HG02759 (cell line): ENCODE data around the gene TMEM53.
A peak's percentile ranks its signal among the peaks of the same experiment; 100 is the strongest.
"Not testable (repeated sequence)": the region's sequence is repeated elsewhere in the genome, so short reads cannot be mapped to it uniquely, and the experiment has no call there.

Experiments used
- ATAC-seq: cut with Tn5 transposase; IDR thresholded peaks from one replicate; pipeline ENCODE4 v1.9.1; 2021; ENCODE audit warnings: mild to moderate bottlenecking, moderate library complexity; ENCODE audit not compliant: unreplicated experiment

TMEM53 gene

DNA sequence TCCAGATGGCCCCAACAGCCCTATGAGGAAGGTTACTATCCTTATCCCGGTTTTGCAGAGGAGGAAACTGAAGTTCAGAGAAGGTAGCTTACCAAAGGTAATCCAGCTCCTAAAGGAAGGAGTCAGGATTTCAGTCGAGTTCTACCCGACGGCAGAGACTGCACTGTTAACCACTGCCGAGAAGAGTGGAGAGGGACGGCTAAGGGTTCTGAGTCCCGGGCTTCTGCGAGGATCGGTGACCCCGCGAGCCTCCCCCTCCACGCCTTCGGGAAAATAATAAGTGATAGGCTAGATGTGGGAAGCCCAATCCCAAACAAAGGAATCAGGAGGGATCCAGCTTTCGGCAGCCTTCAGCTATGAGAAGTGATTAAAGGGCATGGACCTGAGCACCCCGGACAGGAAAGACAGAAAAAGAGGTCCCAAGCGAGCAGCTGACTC is 587 bp downstream of the TMEM53 start:
- peak; percentile 2 for ATAC-seq

DNA sequence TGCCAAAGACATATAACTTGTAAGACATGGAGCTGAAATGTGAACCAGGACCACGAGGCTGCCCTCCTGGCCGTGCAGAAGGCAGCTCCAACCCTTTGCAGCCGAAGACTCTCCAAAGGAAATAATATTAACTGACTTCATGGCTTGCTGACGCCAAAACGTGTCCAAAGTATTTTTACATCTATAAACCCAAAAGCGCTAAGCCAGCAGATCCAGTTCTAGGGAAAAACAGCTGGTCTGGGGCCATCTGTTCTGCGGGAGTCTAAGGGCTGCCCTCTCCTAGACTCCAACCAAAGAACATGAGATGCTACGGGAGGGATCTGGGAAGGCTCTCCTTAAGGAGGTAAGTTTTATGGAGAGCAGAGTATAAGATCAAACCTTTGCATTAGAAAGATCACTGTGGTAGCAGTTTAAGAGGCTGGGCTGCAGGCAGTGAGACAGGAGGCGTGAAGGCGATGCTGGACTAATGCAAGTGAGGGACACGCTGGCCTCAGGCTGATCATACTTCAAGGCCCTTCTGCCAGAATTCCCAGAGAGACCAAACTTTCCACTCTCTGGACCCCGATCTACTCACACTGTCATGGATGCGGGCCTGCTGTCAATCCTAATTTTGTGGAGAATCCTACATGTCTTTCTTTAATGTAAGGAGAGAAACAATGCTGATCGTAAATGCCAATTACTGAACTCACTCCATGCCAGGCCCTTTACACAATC is 1.2 kb downstream of the TMEM53 start:
- ATAC-seq: no peak

DNA sequence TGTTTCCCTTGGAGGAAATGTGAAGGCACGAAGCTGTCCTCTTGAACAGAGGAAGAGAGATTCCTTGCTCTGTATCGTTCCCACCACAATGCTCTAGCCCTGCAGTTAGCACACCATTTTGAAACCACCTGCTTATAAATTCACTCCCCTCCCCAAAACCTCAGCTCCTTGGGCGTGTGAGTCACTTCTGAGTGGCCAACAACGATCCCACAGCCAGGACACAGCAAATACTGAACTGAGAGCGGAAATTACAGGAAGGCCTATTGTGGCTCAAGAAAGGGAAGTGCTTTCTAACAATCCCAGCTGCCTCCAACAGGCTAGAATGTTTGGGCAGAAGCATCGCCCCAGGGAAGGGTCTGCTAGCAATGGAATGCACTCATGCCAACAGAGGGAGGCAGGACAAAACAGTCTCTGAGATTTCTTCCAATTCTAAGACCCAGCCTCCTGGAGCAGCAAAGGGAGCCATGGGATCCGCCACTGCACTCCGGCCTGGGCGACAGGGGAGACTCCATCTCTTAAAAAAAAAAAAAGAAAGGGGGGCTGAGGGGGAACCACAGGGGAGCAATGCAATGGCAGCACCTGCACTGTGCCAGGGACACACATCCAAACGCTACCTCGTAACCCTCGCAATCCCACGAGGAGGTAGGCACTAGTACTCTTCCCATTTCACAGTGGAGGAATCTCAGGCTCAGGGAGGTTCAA is 1.9 kb downstream of the TMEM53 start:
- ATAC-seq: no peak

DNA sequence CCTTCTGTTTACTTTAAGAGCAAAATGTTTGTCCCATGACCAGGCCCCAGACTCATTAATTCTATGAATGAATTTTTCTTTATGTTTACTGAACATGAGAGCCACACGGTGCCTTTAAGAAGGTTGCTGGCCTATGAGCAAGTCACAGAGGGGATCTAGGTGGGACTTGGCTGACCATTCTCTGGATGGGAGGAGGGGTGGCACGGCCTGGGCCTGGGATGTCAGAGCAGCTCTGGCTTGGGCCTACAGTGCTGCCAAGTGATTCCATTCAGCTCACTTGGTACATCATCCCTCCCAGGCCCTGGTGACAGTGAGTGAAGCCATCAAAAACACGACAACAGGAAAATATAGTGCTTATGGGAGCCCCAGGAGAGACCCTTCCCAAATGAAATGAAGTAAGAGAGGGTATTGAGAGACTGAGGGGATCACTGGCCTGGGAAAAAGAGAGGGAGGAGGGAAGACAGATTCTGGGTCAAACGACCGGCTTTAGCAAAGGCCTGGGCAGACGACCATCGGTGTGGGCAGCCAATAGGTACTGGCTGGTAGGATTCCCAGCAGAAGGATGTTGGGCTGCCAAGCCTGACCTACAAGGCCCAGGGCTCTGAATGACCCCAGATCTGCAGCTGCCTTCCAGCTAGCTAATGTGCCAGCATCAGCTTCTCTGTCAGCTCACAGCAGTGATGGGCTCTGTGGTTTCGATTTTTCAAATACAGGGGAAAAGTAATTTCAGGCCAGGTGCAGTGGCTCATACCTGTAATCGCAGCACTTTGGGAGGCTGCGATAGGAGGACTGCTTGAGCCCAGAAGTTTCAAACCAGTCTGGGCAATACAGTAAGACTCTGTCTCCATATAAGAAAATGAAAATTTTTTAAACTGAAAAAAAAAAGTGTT is 3.3 kb downstream of the TMEM53 start:
- no peak for ATAC-seq

DNA sequence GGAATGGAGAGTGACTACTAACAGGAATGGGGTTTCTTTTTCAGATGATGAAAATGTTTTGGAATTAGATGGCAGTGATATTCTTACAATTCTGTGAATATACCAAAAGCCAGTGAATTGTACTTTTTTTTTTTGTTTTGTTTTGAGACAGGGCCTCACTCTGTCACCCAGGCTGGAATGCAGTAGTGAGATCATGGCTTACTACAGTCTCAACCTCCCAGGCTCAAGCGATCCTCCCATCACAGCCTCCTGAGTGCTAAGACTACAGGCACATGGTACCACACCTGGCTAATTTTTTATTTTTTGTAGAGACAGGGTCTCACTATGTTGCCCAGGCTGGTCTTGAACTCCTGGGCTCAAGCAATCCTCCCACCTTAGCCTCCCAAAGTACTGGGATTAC is 7.6 kb downstream of the TMEM53 start:
- ATAC-seq: not testable (repeated sequence)

DNA sequence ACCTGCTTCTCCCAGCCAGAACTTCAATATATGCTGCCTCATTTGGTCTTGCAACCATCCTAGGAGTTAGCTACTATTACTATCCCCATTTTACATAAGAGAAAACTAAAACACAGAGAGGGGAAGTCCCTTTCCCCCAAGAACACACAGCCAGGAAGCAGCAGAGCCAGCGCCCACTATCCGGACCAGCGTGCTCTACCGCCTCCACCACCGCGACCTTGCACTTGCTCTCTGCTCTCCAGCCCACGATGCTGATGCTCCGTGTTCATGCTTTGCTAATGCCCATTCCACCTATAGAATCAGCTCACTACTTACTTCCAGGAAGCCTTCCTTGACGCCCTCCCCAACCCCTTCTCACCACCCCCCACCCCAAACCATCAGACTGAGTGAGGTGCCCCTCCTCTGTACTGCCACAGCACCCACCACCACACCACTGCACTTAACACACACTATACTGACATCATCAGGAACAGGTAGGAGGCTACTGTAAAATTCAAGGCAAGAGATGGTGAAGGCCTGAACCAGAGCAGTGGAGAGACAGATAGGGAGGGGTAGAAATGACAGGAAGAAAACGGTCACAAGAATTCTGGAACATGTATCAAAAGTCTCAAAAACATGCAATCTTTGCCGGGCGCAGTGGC is 9.4 kb downstream of the TMEM53 start:
- ATAC-seq: no peak

DNA sequence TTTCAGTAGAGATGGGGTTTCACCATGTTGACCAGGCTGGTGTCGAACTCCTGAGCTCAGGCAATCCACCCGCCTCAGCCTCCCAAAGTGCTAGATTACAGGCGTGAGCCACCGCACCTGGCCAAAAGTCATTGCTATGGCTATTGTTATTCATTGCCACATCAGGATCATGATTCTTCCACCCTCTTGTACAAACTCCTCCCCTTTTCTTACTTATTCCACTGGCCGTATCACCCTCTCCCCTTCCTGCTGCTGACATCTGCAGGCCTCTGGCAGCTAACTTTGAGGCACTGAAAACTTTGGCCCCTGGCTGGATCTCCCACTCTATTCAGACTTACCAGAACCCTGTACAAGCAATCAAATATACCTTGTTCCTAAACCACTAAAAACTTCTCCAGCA is 10.9 kb downstream of the TMEM53 start:
- no peak for ATAC-seq

DNA sequence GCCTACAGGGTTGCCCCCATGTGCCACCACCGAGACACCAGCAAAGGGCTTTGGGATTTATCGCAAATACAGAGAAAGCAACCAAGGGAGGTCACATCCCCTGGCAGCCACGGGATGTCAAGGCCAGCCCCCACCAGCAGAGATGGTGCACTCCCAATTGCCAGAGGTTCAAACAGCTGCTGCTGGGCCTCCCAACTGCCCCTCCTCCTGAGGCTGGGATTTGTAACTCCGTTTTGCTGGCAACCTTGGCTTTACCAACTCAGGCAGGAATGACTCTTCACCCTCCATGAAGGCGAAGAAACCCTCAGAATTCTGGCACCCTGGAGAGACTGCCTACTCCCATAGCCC is 11.6 kb downstream of the TMEM53 start:
- ATAC-seq: no peak

DNA sequence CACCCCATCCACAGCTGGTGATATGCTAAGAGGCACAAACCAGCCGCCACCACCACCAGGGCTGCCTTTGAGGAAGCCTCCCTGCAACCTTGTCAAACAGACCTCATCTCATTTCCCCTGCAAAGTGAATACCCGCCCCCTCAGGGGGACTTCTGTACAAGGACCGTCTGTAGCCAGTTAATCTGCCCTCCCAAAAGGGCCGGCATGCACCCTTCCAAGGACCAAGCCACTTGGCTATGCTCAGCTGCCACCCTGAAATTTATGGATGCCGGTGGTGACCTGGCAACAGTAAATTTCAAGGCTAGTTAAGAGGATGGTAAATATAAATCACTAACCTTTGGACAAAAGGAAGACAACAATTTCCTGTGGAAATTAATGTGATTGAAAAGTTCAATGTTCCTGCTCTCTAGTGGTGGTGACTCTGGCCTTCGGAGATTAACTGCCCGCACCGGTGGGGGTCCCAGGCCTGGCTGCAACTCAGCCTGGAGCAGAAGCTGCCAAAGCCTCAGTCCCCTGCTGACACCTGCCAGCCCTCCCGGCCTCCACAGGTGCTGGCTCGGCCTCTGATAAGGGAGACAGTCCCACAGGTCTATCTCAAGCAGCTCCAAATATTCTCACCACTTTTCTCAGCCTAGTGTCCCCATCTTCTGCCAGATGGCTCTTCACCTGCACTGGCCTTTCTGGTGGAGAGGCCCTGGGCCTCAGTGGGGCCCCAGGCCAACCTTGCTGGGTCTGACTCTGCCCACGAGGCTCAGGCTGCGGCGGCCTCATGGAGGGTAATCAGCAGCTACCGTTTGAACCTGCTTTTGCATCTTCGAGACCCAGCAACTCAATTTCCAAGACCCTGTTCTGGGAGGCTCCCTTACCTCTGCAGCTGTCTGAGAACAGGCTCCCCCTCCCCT is 12.2 kb downstream of the TMEM53 start:
- ATAC-seq: no peak

DNA sequence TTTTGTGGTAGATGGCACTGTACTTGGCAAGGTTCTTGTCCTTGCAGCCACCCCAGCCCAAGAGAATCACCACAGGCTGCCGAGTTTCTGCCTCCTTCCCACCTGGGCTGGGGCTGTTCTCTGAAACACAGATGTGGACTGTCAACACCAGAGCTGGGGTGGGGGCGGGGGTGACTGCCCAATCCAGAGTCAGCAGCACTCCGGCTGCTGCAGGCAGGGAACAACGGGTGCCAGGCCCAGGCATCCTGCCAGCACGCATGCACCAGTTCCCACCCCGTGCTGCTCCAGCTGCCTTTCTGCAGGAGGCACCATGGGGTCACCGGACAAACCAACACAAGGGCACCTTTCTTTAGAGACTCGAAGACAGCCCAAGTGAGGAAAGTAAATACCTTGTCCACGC is 14.1 kb downstream of the TMEM53 start:
- no peak for ATAC-seq

DNA sequence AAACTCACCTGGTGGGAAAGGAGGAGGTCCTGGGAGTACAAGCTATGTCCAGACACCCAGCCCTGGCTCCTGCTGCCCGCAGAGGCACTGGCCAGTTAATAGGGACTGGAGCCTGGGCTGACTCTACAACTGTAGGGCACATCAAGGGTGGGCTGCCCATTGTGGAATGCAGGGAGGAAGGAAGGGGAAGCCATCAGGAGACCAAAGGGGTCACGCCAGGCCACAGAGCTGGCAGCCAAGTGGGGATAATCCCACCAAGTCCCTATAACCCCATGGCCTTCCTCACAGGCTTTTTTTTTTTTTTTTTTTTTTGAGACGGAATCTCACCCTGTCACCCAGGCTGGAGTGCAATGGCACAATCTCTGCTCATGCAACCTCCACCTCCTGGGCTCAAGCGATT is 14.7 kb downstream of the TMEM53 start:
- ATAC-seq: no peak

DNA sequence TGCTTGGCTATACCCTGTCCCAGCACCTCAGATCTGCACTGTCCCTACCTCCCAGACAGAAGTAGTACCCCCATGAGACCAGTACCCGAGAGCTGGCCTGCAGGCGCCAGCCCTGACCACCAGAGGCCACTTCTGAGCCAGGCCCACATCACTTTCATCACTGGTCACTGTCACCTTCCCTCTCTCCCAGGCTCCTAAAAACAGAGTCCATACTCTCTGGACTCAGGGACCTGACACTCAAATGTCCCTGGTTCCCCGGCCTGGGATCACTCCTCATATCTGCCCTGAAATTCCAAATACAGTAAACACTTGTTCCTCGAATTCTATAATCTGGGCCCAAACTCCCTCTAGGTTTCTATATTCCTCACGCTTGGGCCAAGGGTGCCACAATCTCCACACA is 18.7 kb downstream of the TMEM53 start:
- ATAC-seq: no peak

DNA sequence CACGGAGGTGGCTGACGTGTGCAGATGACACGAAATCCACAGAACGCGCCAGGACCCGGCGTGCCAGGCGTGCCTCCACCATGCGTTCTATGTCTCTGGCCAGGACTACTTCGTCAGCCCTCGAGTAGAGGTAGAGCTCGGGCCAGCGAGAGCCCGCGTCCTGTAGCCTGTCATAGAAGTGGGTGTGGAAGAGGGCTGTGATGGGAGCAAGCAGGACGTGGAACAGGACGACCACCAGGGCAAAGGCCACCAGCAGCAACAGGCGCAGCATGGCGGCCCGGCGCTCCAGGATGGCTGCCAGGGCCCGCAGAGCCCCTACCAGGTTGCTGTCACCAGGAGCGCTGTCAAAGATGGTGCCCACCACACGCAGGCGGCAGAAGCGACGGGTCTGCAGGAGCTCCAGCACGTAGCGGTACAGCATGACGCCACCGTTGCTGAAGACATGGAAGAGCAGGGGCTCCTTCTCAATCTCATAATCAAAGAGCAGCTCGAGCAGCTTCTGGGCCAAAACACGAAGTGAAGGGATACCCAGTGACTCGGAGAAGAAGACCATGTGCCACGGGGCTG is 19.6 kb downstream of the TMEM53 start:
- ATAC-seq: no peak

DNA sequence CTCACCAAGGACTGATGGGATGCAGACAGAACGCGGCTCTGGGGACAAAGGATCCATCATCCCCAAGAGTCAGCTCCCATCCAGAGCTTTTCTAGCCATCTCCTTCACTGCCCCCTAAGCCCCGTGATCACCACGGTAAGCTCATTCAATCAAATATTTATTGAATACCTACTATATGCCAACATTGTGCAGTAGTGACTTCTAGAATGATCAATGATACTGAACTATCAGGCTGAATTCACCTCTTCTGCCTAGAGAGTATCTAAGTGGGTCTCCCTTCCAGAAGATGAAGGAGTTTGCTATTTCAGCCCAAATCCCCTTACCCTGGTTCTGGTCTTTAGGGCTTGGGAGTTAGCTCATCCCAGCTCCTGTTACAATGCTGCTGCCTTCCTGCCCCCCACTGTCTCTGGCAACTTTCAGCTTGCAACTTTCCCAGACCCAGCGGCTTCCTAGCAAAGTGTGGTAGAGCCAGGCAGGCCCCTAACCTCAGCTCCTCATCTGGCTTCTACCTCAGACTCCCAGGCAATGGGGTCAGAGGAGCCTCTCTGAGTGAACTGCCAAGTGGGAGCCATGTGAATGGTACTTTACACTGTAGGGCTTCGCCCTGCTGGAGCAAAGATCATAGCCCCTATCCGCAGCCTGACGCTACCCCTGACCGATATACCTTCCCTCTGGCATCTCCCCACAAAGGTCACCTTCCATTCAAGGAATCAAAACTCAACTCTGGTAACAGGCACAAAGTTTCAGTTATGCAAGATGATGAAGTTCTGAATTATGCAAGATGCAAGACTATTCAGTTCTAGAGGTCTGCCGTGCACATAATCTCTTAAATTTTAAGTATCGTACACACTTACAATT is 20.9 kb downstream of the TMEM53 start:
- ATAC-seq: no peak

DNA sequence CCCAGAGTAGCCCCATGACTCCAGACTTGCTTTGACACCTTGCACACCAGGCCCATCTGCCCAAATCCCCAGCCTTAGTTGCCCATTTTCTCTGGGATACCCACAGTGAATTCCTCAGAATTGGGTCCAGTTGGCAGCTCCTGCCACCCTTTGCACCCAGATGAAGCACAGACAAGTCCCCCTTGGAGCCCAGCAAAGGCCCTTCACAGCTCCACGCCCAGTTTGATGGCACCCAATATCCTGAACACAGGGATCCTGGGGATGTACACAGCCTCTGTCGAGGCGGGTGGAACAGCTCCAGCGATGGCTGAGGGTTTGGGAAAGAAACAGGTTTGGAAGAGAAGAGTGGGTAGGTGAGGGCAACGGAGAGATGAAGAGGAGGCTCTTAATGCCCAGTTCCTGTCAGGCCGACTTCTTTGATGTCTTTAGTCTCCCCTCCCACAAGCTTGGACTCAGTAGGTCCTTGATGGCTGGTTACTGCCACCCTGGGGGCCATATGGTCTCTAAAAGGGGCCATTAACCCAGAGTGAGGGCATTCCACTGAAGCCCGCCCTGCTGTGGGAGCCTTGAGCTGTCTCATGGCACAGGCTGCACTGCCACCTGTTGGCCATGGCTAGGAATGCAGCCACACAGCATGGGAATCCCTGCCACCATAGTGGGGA is 21.7 kb downstream of the TMEM53 start:
- peak; percentile 71 for ATAC-seq

DNA sequence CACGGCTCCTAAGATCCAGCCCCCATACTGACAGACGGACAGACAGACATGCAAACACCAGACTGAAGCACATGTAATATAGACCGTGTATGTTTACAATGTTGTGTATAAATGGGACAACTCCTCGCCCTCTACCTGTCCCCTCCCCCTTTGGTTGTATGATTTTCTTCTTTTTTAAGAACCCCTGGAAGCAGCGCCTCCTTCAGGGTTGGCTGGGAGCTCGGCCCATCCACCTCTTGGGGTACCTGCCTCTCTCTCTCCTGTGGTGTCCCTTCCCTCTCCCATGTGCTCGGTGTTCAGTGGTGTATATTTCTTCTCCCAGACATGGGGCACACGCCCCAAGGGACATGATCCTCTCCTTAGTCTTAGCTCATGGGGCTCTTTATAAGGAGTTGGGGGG is 23.2 kb downstream of the TMEM53 start:
- ATAC-seq: no peak

DNA sequence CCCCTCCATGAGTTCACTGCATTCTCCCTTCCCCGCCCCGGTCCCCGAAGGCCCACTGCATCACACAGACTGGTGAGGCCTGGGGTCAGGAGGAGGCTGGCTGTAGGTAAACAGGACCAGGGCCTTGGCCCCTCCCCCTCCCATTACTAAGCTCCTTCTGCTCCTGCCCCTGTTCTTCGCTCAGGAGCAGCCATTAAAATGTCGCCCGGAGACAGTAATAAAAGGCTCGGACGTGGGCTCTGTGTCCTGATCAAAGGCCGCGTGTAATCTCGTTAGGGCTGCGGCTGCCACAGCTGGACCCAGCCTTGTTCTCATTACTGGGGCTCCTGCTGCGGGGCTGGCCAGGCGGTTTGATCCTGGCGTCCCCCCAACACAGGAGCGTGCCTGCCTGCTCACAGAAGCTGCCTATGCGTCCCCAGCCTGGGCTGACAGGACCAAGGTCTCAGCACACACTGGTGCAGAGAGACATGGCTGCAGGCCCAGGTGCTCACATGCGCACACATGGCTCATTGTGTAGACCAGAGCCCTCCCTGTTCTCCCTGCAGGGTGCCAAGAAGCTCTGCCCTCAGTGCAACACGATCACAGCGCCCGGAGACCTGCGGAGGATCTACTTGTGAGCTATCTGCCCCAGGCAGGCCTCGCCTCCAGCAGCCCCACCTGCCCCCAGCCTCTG is 24.0 kb downstream of the TMEM53 start:
- no peak for ATAC-seq

DNA sequence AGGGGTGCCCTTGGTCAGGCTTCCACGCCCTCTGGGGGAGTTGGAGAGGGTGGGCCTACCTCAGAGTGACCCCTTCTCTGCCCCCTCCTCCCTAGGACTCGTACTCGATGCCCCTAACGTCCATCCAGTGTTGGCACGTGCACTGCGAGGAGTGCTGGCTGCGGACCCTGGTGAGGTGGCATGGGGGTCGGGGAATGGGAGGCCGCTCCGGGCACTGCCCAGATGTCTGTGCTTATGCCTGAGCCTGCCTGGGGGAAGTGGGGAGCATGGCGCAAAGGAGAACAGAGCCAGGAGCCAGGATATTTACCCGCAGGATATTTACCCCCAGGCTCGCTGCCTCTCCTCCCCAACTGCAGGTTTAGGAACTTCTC is 24.5 kb downstream of the TMEM53 start:
- ATAC-seq: no peak
